VCaP (cell line): ENCODE data around the gene SALL4.

Source experiments
- H3K27ac ChIP-seq: fragments of 450-650 bp; 2 replicates; pipeline ENCODE4 v1.5.1; 2017
- CTCF ChIP-seq: fragments of 450-650 bp; conservative IDR thresholded peaks from 2 replicates; pipeline ENCODE4 v1.5.1; 2017; ENCODE audit warnings: mild to moderate bottlenecking, moderate library complexity

The SALL4 gene

GRCh38 chr20:51801122-51801822 is 1.0 kb downstream of the SALL4 start:
- no peak for TF ChIP-seq CTCF
- H3K27ac ChIP-seq = peak overlapping the region; percentile 85

GRCh38 chr20:51800872-51801121 is 1.5 kb downstream of the SALL4 start:
- peak overlapping the region; percentile 85 for H3K27ac ChIP-seq
- TF ChIP-seq CTCF = no peak

GRCh38 chr20:51800060-51800871 is 2.1 kb downstream of the SALL4 start:
- H3K27ac ChIP-seq = peak overlapping the region; percentile 85

GRCh38 chr20:51799401-51799860 is 2.9 kb downstream of the SALL4 start:
- peak overlapping the region; percentile 85 for H3K27ac ChIP-seq
- no peak for TF ChIP-seq CTCF

More at GRCh38 chr20:51800060-51800871, 2.1 kb downstream of the SALL4 start:
- TF ChIP-seq CTCF = peak; percentile 99

GRCh38 chr20:51797357-51798025 is 4.8 kb downstream of the SALL4 start:
- H3K27ac ChIP-seq = peak overlapping the region; percentile 8; the same call in 1 of the 2 replicates
- TF ChIP-seq CTCF = no peak

- H3K27ac ChIP-seq = no peak overlapping the region
- no peak for TF ChIP-seq CTCF
Measured at GRCh38 chr20:51796340-51796739, 6.0 kb downstream of the SALL4 start.

GRCh38 chr20:51792960-51793359 is 9.4 kb downstream of the SALL4 start:
- no peak for TF ChIP-seq CTCF
- no peak overlapping the region for H3K27ac ChIP-seq
